ENCODE results near the gene LRSAM1.
"Not testable (repeated sequence)": the region's sequence is repeated elsewhere in the genome, so short reads cannot be mapped to it uniquely, and the experiment has no call there.

The LRSAM1 gene

DNA sequence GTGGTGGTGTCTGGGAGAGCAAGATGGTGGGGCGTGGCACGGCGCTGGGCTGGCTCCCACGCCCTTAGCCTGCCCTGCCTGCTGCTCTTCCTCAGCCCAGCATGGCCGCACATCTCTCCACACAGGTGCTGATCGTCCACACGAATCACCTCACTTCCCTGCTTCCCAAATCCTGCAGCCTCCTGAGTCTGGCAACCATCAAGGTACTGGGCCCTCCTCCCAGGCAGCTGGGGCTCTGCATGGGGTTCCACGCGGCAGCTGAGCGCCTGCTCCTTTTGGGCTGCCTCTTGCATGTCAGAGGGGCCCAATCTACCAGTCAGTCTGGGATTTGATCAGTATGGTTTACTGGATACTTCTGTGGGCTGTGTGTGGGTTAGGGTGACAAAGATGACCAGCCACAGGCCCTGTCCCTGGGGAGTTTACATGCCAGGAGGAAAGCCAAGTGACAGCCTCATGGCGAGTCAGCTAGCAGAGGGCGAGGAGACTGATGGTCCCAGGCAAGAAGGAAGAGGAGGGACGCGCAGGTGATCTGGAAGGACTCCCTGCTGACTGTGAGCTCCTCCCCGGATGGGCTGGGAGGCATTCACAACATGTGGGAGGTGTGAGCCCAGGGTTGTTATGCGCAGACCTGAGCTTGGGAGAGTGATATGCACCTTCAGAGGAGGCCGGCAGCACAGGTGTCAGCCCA is 6.0 kb downstream of the LRSAM1 start:
- DNase-seq (ENCODE audit: low read depth), result no peak

DNA sequence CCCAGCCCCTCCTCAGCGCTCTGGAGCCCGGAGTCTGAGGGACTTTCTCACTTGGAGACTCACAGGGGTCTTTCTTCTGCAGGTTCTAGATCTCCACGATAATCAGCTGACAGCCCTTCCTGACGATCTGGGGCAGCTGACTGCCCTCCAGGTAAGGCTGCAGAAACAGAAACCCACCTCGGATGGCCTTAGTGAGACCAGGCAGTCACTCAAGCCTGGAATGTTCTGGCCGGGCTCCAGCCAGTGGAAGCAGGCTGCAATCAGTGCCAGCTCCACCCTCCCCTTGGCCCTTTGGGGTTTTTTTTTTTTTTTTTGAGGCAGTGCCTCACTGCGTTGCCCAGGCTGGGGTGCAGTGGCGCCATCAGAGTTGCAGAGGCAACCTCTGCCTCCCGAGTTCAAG is 7.6 kb downstream of the LRSAM1 start:
- no peak for DNase-seq (ENCODE audit: low read depth)

DNA sequence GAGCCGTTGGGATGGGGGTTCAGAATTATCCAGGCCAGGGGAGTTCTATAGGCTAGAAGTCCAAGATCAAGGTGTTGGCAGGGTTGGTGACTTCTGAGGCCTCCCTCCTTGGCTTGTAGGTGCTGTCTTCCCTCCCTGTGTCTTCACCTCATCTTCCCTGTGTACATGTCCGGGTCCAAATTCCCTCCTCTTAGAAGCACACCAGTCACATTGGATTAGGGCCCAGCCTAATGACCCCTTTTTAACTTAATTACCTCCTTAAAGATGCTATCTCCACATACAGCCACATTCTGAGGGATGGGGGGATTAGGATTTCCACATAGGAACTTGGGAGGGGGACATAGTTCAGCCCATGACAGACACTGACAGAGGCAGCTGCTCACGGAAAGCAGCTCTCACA is 12.1 kb downstream of the LRSAM1 start:
- no peak for DNase-seq (ENCODE audit: low read depth)

DNA sequence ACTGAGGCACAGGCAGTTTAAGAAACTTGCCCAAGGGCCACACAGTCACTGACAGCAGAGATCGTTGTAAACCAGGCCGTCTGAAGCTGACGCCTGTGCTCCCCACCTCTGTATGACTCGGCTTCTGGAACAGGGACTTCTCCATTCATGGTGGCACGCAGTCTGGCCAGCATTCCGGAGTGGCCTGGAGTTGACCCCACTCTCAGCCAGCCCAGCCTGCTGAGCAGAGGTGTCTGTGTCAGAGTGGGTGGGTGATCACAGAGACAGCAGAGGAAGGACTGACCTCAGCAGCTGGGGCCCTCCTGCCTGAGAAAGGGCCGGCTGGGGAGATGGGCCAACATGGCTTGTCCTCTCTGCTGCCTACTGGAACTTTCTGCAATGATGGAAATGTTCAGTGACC is 12.6 kb downstream of the LRSAM1 start:
- DNase-seq (ENCODE audit: low read depth), result no peak

DNA sequence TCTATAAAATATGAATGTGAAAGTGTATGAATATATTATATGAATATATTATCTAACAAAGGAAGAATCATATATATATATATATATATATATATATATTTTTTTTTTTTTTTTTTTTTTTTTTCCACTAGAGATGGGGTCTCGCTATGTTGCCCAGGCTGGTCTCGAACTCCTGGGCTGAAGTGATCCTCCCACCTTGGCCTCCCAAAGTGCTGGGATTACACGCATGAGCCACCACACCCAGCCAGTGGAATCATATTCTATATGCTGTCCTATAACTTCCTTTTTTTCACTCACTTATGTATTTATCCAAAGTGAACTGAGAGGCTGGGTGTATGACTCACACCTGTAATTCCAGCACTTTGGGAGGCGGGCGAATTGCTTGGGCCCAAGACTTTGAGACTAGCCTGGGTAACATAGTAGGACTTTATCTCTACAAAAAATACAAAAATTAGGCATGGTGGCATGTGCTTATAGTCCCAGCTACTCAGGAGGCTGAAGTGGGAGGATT is 15.2 kb downstream of the LRSAM1 start:
- DNase-seq (ENCODE audit: low read depth), result not testable (repeated sequence)

DNA sequence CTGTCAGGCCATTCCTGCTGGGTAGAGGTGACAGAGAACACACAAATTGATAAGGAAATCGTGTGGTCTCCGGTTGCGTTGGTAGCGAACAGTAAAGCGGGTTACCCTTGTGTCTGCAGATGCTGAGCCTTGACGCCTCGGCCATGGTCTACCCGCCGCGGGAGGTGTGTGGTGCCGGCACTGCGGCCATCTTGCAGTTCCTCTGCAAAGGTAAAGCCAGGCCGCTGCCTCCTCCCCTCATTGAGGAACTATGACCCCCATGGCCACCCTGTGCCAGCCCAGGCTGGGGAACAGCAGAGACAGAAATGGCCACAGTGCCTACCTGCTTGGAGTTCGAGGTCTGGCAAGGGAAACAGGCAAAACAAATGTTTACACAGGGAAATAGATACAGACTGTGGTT is 16.3 kb downstream of the LRSAM1 start:
- DNase-seq (ENCODE audit: low read depth), result no peak

DNA sequence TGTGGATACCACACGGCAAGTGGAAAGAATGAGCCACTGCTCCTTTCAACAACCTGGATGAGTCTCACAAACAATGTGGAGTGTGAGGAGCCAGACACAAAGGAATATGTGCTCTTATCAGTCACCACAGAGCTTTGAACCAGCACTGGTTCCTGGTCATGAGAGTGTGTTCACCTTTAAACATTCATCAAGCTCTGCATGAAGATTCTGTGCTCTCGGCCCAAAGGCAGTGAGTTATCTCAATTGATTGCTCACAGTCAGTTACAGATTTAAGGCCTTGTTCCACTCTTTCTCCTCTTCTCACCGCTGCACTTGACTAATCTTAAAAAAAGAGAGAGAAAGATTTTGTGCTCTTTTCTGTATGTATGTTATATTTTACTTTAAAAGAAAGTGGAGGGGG is 19.4 kb downstream of the LRSAM1 start:
- no peak for DNase-seq (ENCODE audit: low read depth)

DNA sequence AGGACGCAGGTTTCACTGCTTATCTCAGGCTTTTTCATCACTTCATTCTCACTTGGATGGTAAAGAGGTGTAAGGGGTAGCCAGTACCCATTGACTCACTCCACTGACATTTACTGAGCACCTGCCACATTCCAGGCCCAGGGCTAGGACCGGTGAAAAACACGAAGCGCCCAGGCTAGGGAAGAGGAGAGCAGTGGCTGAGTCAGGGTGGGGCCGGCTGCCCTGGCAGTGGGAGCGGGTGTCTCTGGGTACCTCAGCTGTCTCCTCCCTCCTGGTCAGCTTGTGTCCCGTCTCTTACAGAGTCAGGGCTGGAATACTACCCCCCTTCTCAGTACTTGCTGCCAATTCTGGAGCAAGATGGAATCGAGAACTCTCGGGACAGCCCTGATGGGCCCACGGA is 22.2 kb downstream of the LRSAM1 start:
- DNase-seq (ENCODE audit: low read depth), result no peak

DNA sequence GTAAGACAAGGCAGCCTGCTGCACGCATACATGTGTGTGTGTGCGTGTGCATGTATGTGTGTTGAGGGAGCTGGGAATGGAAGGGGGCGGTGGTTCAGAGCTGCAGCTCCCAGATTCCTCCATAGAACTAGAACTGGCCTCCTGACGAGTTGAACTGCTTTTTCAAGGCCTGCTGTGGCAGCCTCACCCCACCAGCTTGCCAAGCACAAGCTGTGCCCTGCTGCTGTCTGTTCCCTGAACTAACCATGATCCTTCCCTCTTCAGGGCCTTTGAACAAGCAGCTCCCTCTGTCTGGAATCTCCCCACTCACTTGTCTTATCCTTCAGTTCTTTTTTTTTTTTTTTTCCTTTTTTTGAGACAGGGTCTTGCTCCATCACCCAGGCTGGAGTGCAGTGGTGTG is 22.6 kb downstream of the LRSAM1 start:
- DNase-seq (ENCODE audit: low read depth), result no peak

DNA sequence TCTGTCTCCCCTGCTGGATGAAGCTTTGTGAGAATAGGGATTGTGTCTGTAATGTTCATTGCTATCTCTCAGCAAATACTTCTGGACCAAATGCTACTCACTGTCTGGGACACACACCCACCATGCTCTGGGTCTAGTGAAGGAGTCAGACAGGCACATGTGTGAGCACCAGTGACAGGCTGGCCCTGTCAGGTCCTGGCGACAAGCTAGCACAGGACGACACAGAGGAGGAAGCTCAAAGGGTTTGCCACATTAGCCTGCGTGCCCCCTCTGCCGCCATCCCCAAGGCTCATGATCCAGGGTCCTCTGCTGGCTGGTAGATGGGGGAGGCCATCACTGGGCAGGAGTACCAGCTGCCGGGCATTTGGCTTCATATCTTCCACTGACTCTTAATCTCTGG is 23.3 kb downstream of the LRSAM1 start:
- no peak for DNase-seq (ENCODE audit: low read depth)

DNA sequence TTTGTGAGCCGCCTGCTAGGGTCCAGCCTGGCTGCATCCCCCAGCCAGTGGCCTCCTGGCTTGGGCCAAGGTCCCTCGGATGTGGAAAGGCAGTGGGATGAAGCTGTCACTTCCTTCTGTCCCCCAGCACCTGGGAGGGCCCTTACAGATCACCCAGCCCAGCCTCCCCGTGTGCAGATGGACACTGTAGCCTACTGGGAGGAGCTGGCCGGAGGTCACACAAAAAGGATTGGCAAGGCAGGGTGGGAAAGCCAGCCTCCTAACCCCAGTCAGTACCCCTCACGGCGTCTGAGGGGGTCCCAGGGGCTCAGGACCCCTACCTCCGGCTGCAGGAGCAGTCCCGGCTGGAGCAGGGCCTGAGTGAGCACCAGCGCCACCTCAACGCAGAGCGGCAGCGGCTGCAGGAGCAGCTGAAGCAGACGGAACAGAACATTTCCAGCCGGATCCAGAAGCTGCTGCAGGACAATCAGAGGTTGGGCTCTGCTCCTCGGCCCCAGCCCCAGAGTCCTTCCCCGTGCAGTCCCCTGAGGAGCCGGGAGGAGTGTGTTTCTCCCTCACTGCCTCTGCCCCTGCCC is 28.3 kb downstream of the LRSAM1 start:
- no peak for DNase-seq (ENCODE audit: low read depth)

DNA sequence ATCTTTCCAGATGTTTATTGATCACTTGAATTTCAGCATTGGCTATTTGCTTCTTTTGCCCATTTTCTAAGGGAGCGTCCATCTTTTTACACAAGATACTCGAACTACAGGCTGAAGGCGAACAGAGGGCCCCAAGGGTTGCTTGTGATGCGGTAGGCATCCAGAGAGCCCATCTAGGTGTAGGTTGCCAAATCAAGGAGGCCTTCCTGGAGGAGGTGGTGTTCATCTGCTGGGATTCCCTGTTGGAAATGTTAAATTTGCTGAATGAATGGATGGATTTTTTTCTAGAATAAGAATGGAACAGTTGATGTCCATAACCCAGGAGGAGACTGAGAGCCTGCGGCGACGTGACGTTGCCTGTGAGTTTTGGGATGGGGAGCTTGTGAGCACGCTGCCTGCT is 31.4 kb downstream of the LRSAM1 start:
- no peak for DNase-seq (ENCODE audit: low read depth)

DNA sequence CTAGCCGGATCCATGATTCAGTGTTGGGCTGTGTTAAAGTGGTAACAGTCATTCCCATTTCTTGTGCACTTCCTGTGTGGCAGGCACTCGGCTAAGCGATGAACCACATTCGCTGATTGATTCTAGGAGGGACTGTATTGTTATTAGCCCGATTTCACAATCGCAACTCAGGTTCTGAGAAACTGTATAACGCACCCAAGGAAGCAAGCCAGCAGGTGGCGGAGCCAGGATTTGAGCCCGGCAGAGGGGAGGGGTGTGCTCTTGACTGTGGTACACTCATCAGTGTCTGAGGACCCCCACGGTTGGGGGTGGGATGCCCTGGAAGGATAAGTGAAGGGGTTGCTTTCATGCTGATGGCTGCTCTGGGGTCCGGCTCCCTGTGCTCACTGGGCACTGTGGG is 34.7 kb downstream of the LRSAM1 start:
- DNase-seq (ENCODE audit: low read depth), result no peak

DNA sequence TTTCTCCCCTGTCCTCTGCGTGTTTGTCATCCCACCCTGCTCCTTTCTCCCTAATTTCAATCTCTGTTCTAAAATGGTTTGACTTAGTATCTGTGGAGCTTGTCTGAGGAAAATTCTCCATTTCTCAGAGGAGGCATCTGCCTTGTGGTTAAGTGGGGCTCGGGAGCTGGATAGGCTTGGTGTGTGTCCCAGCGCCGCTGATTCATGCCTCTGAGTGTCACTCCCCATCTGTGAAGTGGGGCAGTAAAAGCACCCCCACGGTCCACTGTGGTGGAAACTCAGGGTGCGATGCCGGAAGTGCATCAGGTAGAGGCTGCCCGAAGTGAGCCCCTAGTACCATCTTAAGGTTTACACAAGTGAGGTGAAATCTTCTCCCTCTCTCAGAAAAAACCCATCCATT is 37.6 kb downstream of the LRSAM1 start:
- no peak for DNase-seq (ENCODE audit: low read depth)

DNA sequence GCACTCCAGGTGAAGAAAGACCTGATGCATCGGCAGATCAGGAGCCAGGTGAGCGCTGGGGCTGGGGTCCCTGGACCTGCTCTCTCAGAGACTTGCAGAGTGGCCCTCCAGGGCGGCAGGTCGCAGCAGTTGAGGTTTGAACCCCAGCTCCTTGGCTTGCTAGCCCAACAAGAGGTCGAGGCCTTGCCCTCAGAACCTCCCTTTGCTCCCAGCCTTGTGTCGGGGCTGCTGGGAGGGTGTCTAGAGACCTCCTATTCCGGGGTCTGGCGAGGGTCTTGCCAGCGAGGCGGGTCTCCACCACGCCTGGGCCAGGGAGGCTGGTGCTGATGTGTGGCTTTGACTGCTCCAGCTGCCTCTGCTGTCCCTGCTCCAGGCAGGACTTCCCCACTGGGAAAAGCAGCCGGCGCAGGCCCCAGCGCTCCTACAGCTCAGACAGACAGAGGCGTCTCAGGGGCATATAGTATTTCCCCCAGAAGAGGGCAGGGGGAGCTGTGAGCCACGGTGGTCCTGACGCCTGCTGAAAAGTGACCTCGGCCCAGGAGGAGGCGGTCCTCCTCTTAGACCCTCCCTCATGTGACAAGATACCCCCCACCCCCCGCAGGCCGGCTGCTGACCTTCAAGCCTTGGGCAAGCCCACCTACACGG is 38.3 kb downstream of the LRSAM1 start:
- no peak for DNase-seq (ENCODE audit: low read depth)

DNA sequence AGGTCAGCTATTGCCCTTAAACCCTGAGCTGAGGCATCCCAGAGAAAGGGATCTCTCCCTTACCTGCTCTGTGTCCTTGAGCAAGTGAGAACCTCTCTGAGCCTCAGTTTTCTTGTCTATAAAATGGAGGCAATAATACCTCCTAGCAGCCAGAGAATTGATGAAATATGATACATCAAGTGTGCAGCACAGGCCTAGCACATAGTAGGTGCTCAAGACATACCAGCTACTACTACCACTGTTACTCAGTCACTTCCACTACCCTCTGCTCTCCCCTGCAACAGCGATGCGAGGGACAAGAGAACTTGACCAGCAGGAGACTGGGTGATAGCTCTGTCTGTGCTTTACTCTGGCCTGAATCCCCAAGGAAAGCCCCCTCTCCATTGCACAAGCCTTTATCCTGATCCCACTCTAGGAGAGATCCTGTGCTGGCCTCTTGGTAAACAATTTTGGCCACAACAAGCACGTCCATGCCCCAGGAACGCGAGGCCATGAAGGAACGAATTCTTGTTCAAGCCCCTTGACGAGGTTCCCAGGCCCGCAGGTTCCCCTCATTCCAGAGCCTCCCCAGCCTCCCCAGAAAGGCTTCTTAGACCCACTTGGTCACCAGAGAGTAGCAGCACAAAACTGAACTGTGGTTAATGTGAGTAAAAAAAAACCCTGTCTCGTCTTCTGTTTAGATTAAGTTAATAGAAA is 39.4 kb downstream of the LRSAM1 start:
- no peak for DNase-seq (ENCODE audit: low read depth)

DNA sequence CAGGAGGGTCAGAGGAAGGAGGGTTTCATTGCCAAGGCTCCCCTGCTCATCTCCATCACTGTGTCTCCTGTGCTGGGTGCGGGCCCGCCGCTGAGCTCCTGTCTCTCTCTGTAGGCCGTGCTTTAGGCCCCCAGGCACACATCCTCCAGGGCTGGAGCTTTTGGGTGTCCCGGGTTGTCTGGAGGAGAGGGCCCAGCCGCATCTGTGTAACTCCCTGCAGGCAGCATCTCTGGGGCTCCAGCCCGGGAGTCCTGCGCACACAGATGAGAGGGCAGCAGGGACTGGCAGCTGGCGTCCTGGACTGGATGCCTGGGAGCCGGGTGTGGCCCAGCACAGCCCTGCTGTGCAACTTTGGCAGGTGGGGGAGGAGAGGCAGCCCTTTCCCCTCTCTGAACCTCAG is 40.2 kb downstream of the LRSAM1 start:
- DNase-seq (ENCODE audit: low read depth), result no peak

DNA sequence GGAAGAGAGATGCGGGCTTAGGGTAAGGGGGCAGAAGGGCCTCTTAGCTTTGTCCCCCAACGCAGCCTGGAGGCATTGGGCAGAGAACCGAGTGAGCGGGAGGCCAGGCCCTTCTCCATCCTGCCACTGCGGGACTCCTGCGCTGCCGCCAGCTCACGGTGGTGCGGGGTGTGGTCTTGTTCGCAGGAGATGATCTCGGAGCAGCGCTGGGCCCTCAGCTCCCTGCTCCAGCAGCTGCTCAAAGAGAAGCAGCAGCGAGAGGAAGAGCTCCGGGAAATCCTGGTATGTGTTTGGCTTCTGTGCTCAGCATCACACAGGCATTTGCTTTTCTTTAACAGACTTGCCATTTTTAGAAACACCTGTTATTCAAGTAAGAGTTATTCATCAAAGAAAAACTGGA is 41.3 kb downstream of the LRSAM1 start:
- DNase-seq (ENCODE audit: low read depth), result no peak

DNA sequence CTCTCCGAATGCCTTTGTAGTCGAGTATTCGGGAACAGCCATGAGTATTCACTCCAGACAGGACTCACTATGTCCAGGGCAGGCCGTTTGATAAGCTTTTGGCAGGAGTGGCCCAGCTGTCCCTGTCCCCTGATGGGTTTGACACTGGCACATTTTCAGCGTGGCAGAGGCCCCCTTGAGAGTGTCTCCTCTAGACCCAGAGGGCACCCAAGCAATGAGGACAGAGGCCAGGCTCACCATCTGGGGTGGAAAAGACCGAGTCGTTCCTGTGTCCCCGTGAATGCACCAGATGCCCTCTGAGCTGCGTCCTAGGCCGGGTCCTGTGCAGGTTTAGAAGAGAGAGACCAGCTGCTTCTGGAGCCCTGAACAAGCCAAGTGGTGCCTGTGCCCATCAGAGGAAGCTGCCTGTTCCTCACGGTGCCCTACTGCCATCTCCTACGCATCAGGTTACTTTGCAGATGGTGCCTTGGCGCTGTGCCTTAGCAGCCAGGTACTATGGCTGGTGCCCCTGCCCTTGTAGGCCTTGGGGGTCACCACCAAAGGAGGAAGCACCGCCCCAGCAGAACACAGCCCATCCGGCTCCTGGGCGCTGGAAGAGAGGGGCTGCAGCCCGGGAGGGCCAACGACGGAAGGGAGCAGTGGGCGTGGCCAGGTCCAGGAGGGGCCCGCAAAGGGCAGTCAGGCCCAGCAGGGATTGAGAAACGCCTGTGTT is 42.4 kb downstream of the LRSAM1 start:
- DNase-seq (ENCODE audit: low read depth), result no peak

DNA sequence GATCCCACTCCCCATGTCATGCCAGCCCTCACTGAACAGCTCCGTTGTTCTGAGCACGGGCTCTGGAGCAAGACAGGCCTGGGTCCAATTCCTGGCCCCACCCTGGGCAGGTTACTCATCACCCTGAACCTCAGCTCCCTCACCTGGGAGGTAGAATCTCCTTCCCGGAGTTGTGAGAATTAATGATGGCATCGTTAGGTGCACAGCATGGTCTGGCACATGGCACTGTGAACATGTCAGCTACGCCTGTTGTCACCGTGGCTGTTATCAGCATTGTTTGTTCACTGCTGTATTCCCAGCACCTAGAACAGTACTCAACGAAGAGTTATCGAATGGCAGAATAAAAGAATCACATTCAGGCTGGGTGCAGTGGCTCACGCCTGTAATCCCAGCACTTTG is 43.0 kb downstream of the LRSAM1 start:
- DNase-seq (ENCODE audit: low read depth), result no peak

DNA sequence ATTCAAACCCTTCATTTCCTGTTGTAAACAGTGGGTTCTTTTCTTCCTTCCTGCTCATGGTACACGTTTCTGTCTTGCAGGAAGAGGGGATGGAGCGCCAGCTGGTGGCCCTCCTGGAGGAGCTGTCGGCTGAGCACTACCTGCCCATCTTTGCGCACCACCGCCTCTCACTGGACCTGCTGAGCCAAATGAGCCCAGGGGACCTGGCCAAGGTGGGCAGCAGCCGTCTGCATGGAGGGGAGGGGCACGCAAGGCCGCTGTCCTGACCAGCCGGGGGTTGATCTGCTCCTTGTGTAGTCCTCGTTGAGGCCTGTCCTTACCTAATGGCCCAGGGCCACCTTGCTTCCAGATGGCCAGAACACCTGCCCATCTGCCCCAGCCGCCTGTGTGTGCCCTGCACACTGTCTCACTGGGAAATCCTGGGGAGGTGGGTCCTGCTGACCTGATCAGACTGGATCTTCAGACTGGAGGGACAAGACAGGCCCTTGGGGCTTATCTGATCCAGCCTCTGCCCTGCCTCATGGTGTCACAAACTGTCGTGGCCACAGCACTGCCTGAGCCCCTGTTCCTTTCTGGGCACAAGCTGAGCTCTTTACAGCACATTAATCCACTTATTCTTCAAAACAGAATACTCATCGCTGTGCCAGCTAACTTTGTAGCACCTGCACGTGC is 44.7 kb downstream of the LRSAM1 start:
- DNase-seq (ENCODE audit: low read depth), result no peak

DNA sequence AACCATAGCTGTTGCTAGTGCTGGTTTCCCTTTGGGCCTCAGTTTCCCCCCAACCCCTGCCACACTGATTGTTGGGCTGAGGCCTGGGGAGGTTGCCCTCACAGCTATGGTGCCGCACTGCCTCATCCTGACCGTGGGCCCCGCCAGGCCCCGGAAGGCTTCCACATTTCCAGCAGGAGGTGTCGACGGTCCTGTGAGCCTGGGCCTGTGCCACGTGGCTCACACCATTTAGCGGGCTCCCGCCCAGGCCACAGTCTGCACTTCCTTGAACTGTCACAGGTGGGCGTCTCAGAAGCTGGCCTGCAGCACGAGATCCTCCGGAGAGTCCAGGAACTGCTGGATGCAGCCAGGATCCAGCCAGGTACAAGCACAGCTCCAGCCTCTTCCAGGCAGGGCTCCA is 45.7 kb downstream of the LRSAM1 start:
- no peak for DNase-seq (ENCODE audit: low read depth)
